CD4-positive, alpha-beta T cell treated with Interleukin-6 for 4 hours (primary cell): ENCODE measurements around the gene UBE2E2.
"Not testable (repeated sequence)": the region's sequence is repeated elsewhere in the genome, so short reads cannot be mapped to it uniquely, and the experiment has no call there.

ENCODE experiments used
- DNase-seq: peaks from one replicate; pipeline ENCODE4 v3.0.0-alpha.2; 2020; ENCODE audit warnings: mixed read lengths

Gene UBE2E2

DNA sequence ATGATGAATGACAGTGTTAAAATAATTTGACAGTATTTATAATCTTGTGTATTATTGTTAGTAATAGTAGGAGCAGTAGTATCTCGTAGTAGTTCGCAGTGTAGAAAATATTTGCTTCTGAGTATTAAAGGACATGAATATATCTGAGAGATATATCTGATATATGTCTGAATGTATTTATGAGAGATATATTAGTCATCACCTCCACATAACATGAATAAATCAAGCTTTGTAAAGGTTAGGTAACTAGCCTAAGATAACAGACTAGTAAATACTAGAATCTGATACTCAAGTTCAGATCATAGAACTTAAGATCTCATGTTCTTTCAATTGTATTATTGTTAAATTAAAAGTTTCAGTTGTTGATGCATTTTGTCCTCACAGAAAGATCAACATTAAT is 130.5 kb downstream of the UBE2E2 start:
- DNase-seq = no peak

DNA sequence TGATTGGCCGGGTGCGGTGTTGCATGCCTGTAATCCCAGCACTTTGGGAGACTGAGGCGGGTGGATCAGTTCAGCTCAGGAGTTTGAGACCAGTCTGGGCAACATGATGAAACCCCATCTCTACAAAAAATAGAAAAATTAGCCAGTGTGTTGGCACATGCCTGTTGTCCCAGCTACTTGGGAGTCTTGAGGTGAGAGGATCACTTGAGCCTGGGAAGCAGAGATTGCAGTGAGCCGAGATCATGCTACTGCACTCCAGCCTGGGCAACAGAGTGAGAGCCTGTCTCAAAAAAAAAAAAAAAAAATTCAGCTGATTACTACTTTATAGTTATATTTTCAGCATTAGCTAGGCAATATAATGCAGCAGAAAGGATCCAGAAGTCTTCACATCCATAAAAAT is 133.7 kb downstream of the UBE2E2 start:
- DNase-seq = not testable (repeated sequence)

DNA sequence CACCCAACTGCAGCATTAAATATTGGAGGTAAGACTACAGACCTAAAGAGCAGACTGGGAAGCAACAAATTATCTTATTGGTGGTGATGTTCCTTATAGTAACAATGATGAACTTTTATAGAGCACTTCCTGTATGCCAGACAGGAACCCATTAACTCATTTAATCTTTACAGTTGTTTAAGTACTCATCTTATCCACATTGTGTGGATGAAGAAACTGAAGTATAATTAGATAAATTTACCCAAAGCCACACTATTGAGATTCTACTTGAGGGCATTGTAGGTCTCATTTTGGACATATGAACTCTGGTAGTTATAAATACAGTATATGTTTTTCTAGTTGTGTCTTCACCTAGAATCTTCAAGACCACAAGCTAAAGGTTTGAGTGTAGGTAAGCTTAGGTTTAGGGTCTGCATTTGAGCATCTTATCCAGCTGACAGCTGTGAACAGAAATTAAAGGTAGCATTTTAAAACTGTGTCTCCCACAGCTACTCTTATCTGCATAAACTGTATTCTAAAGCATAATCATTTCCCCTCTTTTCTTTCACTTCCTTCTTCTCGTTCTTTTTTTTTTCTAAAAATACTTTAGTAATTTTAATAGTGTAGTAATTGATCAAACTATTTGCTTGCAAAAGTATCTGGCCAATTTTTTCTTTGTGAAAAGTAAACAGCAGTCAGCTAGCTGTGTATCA is 138.2 kb downstream of the UBE2E2 start:
- no peak for DNase-seq

DNA sequence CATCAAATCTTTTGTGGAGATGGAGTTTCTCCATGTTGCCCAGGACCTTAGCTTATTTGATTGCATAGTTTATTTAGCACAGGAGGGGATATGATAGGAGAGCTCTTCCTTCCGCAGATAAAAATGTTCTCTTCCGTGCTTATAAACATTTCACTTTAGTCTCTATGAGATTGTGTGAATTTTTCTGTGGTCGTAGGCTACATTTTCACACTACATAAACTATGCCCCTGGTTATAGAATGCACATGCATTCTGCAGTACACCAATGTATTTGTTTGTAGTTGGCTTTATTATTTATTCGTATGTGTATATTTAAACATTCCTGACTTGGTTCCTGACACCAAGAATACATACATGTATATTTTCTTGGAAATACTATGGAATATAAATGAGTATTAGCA is 139.2 kb downstream of the UBE2E2 start:
- no peak for DNase-seq

DNA sequence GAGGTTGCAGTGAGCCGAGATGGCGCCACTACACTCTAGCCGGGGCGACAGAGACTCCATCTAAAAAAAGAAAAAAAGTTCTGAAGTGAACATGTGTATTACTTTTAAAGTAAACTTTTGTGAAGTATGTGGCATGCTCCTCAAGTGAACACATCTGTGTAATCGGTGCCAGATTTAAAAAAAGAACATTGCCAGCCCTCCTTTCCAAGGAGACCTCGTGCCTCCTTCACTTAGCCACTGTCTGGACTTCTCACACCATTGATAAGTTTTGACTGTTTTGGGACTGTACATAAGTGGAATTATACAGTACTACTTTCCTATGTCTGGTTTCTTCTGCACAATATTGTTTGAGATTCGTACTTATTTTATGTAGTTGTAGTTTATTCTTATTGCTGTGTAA is 140.4 kb downstream of the UBE2E2 start:
- DNase-seq = no peak

DNA sequence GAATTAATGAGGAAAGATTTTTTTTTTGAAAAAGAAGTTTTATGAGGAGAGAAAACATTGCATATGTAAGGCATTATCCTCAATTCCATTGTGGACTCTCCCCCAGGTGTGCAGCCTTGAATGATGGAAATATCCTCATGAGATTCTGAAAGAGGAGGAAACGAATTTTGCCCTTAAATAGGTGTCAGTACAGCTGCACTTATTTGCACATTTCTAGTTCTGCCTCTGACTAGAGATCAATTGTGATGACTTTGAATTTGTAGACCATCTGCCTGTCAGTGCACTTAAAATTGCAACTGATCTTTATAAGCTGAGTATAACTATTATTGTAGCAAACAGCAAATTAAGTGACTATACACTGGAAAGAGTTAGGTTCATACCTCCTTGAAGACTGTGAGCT is 141.8 kb downstream of the UBE2E2 start:
- no peak for DNase-seq

DNA sequence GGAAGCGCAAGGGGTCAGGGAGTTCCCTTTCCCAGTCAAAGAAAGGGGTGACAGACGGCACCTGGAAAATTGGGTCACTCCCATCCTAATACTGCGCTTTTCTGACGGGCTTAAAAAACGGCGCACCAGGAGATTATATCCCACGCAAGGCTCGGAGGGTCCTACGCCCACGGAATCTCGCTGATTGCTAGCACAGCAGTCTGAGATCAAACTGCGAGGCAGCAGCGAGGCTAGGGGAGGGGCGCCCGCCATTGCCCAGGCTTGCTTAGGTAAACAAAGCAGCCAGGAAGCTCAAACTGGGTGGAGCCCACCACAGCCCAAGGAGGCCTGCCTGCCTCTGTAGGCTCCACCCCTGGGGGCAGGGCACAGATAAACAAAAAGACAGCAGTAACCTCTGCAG is 146.3 kb downstream of the UBE2E2 start:
- not testable (repeated sequence) for DNase-seq

DNA sequence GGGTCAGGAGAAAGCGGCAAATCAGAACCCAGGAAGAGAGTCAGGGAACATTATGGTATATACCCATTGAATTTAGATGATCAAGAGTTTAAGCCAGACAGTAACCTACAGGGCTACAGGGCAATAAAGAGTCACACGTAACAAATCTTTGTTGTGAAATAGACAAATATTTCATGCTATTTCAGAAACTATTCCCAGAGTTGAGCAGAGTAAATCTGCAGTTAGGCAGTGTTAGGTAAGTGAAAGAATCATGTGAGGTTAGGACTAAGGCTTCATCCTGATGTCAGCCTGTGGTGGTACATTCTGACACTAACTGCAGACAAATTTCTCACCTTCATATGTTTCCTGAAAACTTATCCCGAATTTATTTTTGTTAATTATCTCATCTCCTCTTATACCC is 153.0 kb downstream of the UBE2E2 start:
- DNase-seq = no peak

DNA sequence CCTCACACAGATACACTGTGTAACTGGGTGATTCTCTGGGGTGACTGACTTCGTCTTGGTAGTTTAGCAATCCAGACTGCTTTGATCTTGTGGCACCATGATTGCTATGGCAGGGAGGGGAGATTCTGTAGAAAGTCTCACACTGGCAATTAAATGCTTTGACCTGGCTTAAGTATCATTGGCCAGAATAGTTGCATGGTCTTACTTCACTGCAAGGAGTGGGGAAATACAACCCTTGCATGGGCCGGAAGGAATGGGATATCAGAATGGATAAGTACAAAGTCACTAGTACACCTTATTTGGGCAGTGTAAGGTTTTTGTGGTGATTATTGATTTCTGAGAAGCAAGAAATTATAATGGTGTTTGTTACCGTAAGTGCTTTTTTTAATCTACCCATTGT is 153.8 kb downstream of the UBE2E2 start:
- no peak for DNase-seq

DNA sequence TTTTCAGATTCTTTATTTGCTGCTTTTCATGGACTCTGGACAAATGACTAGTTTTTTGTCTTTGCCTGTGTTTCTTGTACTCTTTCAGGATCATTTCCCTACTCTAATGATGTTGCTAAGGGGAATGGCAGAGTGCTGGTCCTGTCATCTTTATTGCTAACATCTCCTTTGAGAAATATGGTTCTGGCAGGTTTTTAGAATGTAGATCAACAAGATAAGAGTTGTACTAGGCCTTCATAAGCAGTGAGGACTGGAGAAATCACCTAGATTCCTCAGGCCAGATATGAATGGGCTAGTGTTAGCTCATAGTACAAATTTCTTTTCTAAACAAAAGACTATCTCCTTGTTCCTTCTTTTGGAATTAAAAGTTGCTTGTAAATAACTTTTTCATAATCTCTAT is 156.0 kb downstream of the UBE2E2 start:
- no peak for DNase-seq

DNA sequence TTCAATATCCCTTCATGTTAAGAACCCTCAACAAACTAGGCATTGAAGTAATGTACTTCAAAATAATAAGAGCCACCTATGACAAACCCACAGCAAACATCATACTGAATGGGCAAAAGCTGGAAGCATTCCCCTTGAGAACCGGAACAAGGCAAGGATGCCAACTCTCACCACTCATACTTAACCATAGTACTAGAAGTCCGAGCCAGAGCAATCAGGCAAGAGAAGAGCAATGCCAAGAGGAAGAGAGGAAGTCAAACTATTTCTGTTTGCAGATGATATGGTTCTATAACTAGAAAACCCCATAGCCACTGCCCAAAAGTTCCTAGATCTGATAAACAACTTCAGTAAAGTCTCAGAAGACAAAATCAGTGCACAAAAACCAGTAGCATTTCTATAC is 161.9 kb downstream of the UBE2E2 start:
- no peak for DNase-seq

DNA sequence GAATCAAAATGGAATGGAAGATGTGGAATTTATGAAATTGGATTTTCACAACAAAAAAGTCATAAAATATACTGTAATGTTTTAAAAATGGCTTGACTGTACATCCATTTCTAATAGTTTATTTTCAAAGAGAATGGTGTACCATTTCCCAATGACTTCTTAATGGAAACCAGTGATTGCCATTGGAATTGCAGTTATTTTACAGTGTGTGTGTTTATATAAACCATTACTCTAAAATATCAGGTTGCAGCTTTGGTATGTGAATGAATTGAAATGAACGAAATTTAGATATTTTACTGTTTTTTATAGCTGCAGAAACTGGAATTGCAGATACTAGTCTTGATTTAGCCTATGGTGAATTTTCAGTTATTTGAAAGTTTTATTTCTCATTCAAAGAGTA is 165.6 kb downstream of the UBE2E2 start:
- no peak for DNase-seq

DNA sequence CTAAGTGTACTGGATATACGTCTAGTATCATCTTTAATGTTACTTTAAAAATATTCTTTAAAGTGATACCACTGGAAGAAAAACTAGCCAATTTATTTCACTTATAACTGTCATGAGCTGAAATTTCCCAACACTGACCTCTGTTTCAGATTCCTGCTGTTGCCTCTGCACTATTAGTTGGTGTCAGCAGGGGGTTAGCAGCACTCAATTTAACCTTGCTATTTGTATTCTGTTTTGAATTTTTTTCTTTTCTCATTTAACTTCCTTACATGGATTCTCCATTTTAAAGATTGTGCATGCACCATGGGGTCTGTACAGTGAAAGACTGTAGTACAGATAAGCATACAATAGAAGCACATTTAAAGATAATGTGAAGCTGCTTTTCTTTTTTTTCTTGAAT is 169.2 kb downstream of the UBE2E2 start:
- no peak for DNase-seq

DNA sequence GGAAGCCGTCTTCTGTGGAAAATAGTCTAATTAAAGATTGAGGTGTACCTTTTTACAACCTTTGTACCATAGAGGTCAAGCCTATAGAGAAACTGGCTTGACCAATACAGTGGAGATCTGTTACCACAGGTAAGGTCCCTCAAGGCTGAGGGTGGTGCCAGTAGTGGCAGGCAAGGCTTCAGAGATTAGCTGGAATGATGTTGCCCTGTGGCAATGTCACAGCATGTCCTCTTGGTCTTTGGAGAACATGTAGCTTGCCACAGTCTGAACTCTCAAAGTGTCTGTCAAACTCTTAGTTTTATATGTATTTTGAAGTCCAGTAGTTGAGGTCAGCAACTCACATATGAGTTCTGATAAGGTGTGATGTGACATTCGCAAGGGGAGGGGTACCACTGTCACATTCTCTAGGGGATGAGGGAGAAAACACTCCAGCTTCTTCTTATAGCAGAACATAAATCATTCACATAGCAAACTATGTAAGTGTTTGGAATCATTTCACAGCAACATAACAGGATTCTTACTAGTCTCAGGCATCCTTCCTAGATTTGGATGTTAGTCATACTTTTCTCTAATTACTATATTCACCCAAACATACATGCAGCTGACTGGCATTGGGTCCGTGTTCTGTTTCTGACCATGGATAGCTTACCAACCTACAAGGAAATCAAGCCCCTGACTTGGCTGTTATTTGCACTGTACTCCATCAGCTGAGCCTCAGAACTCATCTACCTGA is 173.6 kb downstream of the UBE2E2 start:
- DNase-seq = no peak

DNA sequence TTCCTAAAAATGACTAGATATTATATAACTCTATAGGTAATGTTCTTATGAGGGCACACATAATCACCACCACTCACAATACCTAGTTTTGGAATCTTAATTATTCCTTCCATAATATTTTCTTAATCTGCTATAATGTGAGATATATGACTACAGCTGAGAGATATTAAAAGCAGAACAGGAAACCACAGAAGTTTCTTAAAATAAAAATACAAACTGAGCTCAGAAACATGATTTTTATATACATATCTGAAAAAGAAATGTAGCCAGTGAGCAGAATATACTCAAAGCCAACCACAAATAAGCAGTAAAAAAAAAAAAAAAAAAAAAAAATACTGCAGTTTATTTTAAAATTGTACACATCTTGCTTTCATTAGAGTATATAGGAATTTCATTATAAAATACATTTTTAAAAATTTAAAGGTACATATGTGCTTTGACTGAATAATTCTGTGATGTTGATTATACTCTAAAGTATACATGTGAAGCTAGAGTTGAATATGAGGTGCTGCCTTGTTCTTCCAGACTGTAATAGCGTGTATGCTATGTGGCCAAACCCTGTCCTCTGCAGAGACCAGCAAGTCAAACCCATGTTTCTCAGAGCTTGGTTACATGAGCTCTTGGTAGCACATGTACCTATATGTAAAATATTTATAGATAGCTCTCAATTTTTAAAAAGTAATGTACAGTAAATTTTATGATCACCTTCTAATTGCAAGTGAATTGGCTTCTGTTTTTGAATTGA is 175.0 kb downstream of the UBE2E2 start:
- no peak for DNase-seq

DNA sequence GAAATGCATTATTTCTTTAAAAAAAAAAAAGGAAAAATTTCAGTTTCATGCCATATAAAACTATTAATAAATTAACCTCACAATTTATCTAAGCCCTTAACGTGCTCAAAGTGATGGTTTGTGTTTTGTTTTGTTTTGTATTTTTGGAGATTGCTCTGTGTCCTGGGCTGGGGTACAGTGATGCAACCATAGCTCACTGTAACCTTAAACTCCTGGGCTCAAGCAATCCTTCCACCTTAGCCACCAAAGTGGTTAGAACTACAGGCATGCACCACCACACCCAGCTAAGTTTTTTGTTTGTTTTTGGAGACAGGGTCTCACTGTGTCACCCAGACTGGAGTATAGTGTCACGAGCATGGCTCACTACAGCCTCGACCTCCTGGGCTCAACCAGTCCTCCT is 180.7 kb downstream of the UBE2E2 start:
- DNase-seq = no peak

DNA sequence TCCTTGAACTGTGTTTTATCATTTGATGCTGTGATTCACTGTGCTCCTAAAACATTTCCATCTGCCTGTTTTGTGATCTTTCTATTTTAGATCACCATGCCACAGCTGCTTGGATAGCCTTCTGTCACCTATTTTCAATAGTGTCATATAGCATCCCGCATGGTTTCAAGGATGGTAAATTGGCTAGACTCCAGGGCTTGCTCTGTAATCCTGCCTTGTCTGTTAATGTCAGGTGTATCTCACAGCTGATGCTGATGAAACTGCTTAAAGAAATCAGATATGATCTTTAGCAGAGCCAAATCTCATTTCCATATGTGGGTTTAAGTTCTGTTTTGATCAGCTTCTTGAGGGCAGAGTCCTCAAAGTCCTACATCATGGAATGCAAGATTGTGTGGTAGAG is 182.2 kb downstream of the UBE2E2 start:
- no peak for DNase-seq

DNA sequence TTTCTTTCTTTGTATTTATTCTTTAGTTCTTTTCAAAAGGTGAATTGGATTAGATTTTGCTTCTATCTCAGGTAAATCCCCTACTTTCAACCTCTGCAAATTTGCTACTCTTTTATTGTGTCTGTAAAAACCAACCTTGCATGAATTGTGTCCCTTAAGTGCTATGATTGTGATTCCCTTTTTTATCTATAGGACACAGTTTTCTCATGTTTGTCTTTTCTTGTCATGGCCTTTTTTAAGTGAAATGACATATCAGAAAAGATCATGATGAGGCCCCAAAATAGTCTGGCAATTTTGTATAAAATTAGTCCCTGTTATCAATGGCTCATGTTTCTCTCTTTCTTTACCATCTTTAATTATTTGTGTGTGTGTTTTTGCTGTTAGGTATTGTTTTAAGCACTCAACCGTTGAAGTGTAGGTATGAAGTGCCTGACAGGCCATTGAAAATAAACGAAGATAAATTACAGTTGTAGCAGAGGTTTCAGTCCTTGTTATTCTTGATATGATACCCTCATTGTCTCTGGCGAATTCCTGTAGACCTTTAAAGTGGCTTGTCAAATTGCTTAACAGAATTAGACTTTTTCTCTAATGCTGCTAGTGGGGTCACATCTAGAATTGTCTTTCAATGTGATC is 184.3 kb downstream of the UBE2E2 start:
- DNase-seq = no peak

DNA sequence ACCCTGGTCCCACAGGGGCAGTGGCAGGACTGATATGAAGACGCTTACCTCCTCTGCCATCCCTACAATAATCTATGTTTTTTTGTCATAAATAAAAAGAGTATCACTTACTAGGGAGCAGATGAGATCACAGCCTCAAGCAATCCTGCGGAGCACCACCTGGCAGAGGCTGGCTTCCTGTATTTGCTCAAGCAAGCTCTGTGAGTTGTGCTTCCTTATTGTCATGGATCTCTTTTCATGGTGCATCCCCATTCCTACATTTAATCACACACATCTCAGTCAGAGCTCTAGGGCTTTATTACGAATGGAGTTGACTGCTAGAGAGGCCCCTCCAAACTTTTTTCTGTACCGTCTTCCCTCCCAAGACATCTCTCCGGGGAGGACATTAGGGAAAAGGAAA is 186.0 kb downstream of the UBE2E2 start:
- no peak for DNase-seq

DNA sequence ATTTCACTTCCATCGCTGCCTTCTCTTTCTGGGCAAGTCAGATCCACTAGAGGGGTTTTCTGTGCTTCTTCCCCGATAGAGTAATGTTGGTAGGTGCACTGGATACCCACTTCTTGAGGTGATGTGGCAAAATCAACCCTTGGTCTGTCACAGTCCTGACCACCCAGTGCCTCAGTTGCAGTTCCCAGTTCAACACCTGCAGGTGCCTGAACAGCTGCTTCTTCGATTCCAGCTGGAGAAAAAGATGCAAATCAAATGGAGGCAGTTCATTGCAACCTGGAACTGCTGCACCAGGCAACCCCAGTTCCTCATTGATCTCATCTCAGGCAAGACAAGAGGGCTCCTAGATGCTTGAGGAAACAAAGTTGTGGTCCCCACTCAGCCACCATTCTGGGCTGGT is 186.6 kb downstream of the UBE2E2 start:
- DNase-seq = no peak

DNA sequence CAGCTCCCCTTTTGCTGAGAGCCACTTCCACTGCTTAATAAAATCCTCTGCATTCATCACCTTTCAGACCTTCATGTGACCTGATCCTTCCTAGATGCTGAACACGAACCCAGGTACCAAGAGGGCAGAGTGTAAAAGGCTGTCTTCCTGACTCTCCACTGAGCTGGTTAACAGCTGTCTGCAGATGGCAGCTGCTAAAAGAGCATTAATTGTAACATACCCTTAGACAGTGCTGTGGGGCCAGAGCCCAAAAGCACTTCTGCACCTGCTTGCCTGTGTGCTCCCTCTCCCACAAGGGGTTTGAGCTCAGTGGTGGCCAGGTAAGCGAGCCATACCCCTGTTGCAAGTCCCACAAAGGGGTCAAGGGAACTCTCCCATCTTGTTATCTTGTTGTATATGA is 187.3 kb downstream of the UBE2E2 start:
- DNase-seq = no peak

DNA sequence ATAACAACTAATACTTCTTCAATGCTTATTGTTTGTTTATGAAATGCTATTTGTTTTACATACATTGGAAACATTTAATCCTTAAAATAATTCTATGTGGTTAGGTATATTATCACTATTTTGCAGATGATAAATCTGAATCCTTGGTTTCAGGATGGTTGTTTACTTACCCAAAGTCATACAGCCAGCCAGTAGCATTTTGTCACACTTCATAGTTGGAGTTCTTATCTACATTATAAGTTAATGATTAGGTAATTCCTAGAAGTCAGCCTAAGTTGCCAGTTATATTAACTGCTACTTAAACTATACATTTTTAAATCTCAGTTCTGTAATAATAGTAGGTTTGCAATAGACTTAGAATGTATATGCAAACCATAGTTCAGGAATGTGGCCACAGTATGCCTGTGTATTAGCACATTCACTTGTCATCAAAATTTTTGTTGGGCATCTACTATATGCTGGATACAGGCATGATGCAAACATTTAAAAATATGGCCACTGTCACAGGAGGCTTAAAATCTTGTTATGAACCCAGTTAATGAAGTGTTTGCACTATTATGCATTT is 187.9 kb downstream of the UBE2E2 start:
- DNase-seq = no peak

DNA sequence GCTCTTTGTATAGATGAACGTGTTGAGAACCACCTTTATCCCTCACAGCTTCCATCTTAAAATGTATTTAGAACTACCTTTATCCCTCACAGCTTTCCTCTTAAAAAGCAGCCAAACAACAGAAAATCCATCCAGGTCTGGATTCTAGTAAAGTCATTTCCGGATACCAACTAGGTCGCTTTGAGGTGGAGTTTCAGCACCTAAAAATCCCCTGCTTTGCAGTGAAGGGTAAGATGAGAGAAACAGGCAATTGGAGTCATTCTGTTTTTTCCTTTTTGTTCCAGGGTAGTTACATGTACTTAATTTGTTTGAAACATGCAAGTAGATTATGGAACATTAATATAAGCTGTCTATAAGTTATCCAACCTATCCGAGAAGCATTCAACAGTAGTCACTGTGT is 192.0 kb downstream of the UBE2E2 start:
- DNase-seq = no peak
